ENCODE data around the gene RFX8.

Gene RFX8

DNA sequence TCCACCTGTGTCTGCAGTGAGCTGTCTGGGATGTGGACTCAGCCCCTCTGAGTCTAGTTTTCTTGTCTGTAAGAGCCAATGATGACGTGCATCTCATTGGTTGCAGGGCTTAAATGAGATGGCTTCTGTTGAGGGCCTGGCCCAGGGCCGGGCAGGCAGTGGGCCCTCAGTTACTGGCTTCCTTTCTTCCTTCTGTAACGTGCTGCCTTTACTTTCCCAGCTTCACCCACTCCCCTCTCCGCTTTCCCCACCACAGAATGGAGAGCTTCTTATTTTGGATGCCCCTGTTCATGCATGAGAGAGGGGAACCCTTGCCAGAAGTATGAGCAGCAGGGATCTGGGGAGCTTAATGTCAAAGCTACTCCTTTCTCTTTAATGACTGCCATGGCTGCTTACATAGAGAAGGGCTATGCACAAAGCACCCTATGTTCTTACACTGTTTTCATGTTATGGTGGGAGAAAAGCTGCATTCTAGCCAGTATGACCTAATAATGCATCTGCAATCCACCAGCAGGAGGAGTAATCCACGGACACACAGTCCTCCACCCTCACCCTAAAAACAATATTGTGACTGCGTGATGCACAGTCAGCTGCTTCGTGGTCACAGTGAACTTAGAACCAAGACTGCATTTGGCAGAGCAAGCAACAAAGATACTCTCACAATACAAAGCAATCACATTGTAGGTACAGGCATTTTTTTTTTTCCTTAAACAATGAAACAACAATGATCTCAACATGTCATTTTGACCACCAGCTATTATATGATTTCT lies 124.8 kb downstream of the RFX8 start:
- no peak for DNase-seq (ENCODE audit: low read depth in 2 of 2)

DNA sequence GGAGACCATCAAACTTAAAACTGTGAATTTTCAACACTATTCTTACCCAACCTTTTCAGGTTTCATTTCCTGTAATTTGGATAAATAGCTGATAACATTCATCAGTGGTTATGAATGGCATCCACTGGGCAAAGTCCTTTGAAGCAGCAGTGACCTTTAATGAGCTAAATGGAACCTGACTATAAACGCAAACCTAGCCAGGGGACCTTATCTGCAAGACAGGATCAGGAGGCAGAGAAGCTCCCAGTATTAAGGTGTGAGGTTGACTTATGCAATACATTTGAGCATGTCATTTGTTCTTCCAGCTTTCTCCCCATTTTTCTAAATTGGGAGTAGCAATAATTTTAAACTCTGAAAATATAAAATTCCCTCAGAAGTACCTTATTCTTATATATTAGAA lies 126.0 kb downstream of the RFX8 start:
- no peak for DNase-seq (ENCODE audit: low read depth in 2 of 2)

All from stimulated activated CD8-positive, alpha-beta memory T cell treated with anti-CD3 and anti-CD28 coated beads, Interleukin-15, amount 100 ng/mL, for 4 hours (primary cell).